Activated naive CD8-positive, alpha-beta T cell (primary cell): ENCODE measurements around the gene SLC16A12.
"Not testable (repeated sequence)": the region's sequence is repeated elsewhere in the genome, so short reads cannot be mapped to it uniquely, and the experiment has no call there.

ENCODE experiments used
- H3K27ac Mint-ChIP-seq: one replicate; pipeline ENCODE4 v1.8.0; 2021; ENCODE audit warnings: mixed read lengths
- H3K27me3 Mint-ChIP-seq: one replicate; pipeline ENCODE4 v1.8.0; 2021; ENCODE audit warnings: mixed read lengths
- H3K36me3 Mint-ChIP-seq: one replicate; pipeline ENCODE4 v1.8.0; 2021; ENCODE audit warnings: mixed read lengths
- H3K4me1 Mint-ChIP-seq: one replicate; pipeline ENCODE4 v1.8.0; 2021; ENCODE audit warnings: low read depth, mixed read lengths
- H3K4me3 Mint-ChIP-seq: one replicate; pipeline ENCODE4 v1.8.0; 2021; ENCODE audit warnings: mild to moderate bottlenecking, mixed read lengths
- H3K9me3 Mint-ChIP-seq: one replicate; pipeline ENCODE4 v1.8.0; 2021; ENCODE audit warnings: low read depth, mixed read lengths

The SLC16A12 gene

DNA sequence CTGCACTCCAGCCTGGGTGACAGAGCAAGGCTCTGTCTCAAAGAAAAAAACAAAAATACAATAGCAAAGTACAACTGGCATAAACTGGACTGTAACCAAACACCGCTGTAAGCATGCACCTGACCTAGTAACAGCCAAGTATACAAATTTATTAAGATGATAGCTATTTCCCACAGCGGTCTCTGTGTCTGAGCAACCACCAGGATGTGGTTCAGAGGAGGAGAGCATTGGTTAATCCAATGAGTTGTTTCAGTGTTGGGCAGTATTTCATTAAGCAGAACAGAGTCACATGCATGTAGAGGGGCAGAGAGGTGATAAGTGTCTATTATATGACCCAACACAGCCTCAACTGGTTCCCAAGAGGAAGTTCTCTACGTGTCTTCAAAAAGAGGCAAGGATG, 4.0 kb downstream of the SLC16A12 start:
- H3K36me3 Mint-ChIP-seq = no peaks in the 10 kb centered on the region
- no peak overlapping the region for H3K4me3 Mint-ChIP-seq
- peaks cover 27% of the 10 kb centered on the region for H3K27me3 Mint-ChIP-seq
- peaks cover 12% of the 10 kb centered on the region for H3K4me1 Mint-ChIP-seq
- no peaks in the 10 kb centered on the region for H3K9me3 Mint-ChIP-seq
- H3K27ac Mint-ChIP-seq = no peak overlapping the region

DNA sequence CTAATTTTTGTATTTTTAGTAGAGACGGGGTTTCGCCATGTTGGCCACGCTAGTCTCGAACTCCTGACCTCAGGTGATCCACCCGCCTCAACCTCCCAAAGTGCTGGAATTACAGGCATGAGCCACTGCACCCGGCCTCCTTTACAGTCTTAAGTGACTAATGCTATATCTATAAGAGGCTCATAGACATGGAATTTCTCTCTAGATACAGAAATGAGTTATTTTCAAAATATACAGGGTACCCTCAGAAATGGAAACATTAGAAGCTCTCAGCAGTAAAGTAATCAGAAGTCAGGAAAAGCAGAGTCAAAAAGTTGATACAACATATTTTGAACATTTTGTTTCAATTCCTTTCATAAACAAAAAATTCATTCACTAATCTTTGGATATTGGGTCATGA, 5.7 kb downstream of the SLC16A12 start:
- H3K27me3 Mint-ChIP-seq = peaks cover 18% of the 10 kb centered on the region
- H3K27ac Mint-ChIP-seq = not testable (repeated sequence)

DNA sequence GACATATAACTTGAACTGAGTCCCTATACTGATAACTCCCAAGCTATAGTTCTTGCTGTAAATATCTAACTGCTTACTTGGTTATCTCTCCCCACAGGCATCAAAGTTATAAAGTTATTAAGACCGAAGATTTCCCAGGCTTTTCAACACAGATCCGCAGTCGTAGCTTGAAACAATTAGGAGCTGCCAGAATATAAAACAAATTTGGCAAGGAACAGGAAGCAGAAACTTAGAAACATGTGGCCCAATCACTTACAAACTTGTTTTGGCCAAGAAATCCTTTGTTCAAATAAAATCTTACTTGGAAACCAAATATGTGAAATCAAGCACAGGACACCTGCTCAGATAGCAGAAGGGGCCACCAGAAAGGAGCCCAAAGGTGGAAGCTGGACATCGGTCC, 9.0 kb downstream of the SLC16A12 start:
- peaks cover 6% of the 10 kb centered on the region for H3K27me3 Mint-ChIP-seq
- no peaks in the 10 kb centered on the region for H3K9me3 Mint-ChIP-seq
- H3K27ac Mint-ChIP-seq = no peak overlapping the region
- H3K36me3 Mint-ChIP-seq = no peaks in the 10 kb centered on the region
- no peaks in the 10 kb centered on the region for H3K4me1 Mint-ChIP-seq
- H3K4me3 Mint-ChIP-seq = no peak overlapping the region

More for the DNA sequence above, 5.7 kb downstream of the SLC16A12 start:
- not testable (repeated sequence) for H3K4me3 Mint-ChIP-seq, H3K4me1 Mint-ChIP-seq, H3K36me3 Mint-ChIP-seq, H3K9me3 Mint-ChIP-seq

DNA sequence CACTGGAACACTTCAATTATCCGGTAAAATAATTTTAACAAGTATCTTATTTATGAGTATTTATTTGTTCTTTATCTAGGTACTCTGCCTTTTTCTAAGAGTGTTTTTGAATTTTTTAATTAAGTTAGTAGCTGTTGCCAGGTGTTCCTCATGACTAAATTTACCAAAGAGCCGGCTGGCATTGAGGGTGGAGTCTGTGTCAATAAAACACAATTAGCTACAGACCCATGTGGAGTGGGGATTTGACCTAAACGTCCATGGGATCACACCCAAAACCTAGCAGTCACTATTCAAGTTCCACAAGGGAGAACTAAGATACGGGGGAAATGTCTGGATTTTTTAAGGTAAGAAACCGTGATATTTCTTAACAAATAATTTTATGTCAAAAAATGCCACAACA, 9.8 kb downstream of the SLC16A12 start:
- H3K36me3 Mint-ChIP-seq = no peaks in the 10 kb centered on the region
- no peak overlapping the region for H3K27ac Mint-ChIP-seq
- H3K4me3 Mint-ChIP-seq = no peak overlapping the region
- no peaks in the 10 kb centered on the region for H3K9me3 Mint-ChIP-seq
- peaks cover 3% of the 10 kb centered on the region for H3K27me3 Mint-ChIP-seq
- H3K4me1 Mint-ChIP-seq = no peaks in the 10 kb centered on the region

DNA sequence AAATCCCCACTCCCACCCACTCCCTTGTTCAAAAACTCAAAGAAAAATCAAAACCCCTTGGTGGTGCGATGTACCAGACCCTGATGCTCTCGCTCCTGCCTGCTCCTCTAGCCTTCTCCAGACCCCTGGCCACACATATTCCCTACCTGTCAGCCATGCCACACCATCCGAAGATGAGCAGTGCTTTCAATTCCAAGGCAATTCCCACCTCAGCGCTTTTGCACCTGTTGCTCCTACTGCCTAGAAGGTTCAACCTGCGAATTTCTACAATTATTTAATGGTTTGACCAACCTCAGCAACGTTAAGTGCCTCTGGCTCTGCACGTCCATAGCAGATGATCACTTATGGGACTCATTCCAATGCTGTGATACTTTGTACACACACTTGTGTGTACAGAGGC, 11.1 kb downstream of the SLC16A12 start:
- H3K9me3 Mint-ChIP-seq = no peaks in the 10 kb centered on the region
- no peak overlapping the region for H3K27ac Mint-ChIP-seq
- no peak overlapping the region for H3K4me3 Mint-ChIP-seq
- H3K36me3 Mint-ChIP-seq = no peaks in the 10 kb centered on the region
- H3K27me3 Mint-ChIP-seq = peaks cover 2% of the 10 kb centered on the region
- H3K4me1 Mint-ChIP-seq = no peaks in the 10 kb centered on the region

DNA sequence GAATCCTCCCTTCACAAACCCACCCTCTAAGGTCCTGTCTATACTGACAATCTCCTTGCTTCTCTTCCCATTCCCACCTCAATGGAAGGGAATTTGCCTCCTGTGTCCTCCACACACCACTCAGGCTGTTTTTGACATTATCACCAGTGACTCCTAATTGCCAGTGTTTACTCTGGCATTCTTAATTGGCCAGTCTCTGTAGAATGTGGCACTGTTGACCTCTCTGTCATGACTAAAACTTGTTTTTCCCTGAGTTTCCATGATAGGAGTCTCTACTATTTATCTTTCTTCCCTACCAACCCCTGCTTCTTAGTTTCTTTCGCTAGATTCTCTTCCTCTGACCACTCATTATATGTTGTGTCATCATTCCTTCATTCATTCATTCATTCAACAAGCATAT, 12.1 kb downstream of the SLC16A12 start:
- Mint-ChIP-seq H3K9me3 (no peaks in the 10 kb centered on the region), H3K4me3 (no peak overlapping the region), H3K27ac (no peak overlapping the region)

DNA sequence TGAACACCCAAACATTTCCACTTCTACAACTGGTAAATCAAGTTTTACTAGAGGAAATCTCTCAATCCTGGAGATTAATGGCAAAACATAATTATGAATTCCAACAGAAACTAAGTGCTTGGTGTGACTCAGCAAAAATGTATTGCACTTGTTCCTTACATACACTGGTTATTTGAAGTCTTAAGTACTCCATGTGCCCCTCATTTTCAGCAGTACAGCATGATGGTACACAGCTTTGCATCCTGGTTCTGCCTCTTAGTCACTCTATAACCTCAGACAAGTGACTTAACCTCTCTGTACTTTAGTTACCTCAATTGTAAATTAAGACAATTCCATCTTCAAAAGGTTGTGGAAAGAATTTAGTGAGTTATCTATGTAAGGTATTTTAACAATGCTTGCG, 12.9 kb downstream of the SLC16A12 start:
- no peaks in the 10 kb centered on the region for H3K9me3 Mint-ChIP-seq
- H3K27ac Mint-ChIP-seq = no peak overlapping the region
- H3K4me1 Mint-ChIP-seq = no peaks in the 10 kb centered on the region
- H3K4me3 Mint-ChIP-seq = no peak overlapping the region
- peaks cover 2% of the 10 kb centered on the region for H3K27me3 Mint-ChIP-seq
- no peaks in the 10 kb centered on the region for H3K36me3 Mint-ChIP-seq

More for the DNA sequence above, 12.1 kb downstream of the SLC16A12 start:
- no peaks in the 10 kb centered on the region for H3K4me1 Mint-ChIP-seq
- peaks cover 2% of the 10 kb centered on the region for H3K27me3 Mint-ChIP-seq
- no peaks in the 10 kb centered on the region for H3K36me3 Mint-ChIP-seq

DNA sequence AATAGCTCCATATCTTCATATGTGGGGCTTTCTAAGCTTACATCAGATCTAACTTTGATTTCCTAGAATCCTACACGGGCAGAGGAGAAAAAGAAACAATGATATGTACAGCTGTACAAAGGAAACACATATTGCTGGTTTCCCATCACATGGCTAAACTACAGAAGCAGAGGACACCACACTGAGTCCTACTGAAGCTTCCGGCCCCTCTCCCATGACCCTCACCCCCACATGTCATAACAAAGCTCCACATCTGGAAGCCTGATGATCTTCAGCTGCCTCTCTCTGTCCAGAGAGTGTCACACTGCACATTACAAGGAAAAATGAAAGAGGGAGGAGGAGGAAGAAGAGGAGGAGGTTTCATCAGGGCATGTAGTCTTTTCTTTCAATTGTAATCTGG, 14.0 kb downstream of the SLC16A12 start:
- Mint-ChIP-seq H3K4me3 (no peak overlapping the region), H3K36me3 (no peaks in the 10 kb centered on the region), H3K27me3 (peaks cover 2% of the 10 kb centered on the region), H3K4me1 (no peaks in the 10 kb centered on the region), H3K27ac (no peak overlapping the region), H3K9me3 (no peaks in the 10 kb centered on the region)

DNA sequence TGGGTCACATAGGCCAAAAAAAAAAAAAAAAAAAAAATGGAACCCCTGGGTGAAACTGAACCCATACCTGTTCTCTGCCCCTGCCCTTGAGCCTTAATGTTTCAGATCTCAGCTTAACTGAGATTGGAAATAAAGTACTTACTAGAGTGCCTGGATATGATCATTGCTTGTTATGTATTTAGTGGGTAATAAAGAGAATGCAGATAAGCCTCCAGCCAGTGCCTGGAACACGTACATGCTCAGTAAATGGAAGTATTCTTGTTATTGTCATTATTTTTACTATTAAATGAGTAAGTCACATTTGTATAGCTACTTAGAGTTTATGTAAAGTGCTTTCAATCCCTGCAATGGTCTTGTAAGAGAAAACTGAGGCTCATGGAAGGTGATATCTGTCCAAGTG, 14.7 kb downstream of the SLC16A12 start:
- Mint-ChIP-seq H3K4me3 (no peak overlapping the region), H3K36me3 (no peaks in the 10 kb centered on the region), H3K4me1 (no peaks in the 10 kb centered on the region)

DNA sequence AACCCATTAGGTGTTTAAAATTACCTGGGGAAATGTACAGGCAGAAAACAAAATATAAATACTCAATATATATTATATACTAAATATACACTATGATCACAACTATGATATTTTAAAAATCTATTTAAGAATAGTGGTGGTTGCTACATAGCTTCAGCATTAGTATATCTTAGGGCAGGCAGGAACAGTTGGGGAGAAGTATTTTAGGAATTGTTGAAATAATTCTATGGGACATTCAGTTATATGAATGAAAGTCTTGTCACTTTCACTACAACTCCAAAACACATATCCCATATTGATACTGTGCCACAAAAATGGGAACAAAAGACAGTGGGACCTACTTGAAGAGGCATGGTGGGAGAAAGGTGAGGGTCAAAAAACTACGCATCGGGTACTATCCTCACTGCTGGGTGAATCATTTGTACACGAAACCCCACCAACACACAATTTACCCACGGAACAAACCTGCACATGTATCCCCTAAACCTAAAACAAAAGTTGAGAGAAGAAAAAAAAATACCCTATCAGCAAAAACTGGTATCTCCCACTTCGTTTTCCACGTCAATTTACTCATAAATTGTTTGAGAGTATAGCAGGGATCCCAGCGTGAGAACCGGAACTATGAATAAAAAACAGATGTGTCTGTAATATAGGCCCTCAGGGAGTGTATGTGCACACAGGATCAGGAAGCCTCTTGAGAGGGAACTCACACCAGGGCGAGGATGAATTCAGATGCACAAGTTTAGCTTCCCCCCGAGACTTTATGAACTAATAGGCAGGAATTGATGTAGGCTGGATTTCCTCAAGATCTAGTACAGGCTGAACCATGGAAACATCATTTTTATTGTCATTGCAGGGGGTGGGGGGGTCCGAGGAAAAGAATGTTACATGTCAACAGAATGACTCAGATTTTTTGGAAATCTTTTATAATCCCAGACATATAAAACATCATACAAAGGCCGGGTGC, 16.2 kb downstream of the SLC16A12 start:
- Mint-ChIP-seq H3K4me1 (no peaks in the 10 kb centered on the region), H3K27me3 (peaks cover under 1% of the 10 kb centered on the region), H3K9me3 (no peaks in the 10 kb centered on the region), H3K4me3 (no peak overlapping the region), H3K27ac (no peak overlapping the region), H3K36me3 (no peaks in the 10 kb centered on the region)

More for the DNA sequence above, 14.7 kb downstream of the SLC16A12 start:
- Mint-ChIP-seq H3K9me3 (no peaks in the 10 kb centered on the region), H3K27ac (no peak overlapping the region), H3K27me3 (peaks cover 2% of the 10 kb centered on the region)

DNA sequence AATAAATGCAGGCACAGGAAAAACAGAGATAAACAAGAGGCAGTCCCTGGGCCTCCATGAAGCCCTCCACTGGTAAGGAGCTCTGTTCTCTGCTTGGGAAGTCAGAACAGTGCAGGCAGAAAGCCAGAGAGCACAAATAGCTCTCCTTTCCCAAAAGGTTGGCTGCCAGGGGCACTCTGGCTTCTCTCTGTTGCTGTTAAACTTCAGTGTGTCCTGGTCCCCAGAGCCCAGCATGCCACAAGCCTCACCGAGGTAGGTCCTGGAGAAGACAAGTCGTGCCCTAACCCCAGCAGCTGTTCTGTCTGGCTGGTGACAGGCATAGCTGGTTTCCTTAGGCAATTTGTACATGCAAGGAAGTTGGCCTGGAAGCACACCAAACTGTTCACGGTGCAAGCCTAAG, 17.3 kb downstream of the SLC16A12 start:
- Mint-ChIP-seq H3K27me3 (no peaks in the 10 kb centered on the region), H3K4me1 (no peaks in the 10 kb centered on the region), H3K4me3 (no peak overlapping the region), H3K9me3 (no peaks in the 10 kb centered on the region), H3K36me3 (no peaks in the 10 kb centered on the region), H3K27ac (no peak overlapping the region)

DNA sequence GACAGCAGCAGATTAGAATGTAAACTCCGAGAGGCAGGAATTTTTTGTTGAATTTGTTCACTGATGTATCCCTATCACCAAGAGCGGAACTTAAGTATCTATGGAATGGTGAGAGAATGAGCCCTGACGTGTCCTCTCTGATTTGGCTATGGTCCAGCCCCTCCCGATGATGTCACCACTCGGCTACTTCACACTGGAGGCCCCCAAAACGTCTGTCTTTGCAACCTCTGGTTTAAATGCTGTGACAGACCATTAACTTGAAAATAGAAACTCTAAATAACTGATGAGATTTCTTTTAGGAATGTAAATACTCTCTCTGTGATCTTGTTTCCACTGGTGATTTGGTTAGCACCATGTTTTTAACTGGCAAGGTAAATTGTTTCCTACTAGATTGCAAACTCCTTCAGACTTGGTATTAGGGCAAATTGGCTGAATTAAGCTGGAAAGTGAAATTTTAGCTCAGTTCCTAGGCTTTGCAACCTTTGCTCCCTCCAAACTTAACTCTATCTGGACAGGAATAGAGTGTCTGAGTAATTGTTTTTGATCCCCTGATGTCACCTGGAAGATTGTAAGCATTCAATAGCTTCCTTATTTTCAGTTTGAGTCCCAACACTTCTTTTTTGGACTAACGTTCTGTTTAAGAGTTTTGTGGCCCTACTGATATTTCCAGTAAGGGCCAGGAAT, 19.1 kb downstream of the SLC16A12 start:
- no peaks in the 10 kb centered on the region for H3K4me1 Mint-ChIP-seq
- H3K27me3 Mint-ChIP-seq = no peaks in the 10 kb centered on the region
- no peaks in the 10 kb centered on the region for H3K9me3 Mint-ChIP-seq
- H3K27ac Mint-ChIP-seq = no peak overlapping the region
- H3K36me3 Mint-ChIP-seq = no peaks in the 10 kb centered on the region
- H3K4me3 Mint-ChIP-seq = no peak overlapping the region

DNA sequence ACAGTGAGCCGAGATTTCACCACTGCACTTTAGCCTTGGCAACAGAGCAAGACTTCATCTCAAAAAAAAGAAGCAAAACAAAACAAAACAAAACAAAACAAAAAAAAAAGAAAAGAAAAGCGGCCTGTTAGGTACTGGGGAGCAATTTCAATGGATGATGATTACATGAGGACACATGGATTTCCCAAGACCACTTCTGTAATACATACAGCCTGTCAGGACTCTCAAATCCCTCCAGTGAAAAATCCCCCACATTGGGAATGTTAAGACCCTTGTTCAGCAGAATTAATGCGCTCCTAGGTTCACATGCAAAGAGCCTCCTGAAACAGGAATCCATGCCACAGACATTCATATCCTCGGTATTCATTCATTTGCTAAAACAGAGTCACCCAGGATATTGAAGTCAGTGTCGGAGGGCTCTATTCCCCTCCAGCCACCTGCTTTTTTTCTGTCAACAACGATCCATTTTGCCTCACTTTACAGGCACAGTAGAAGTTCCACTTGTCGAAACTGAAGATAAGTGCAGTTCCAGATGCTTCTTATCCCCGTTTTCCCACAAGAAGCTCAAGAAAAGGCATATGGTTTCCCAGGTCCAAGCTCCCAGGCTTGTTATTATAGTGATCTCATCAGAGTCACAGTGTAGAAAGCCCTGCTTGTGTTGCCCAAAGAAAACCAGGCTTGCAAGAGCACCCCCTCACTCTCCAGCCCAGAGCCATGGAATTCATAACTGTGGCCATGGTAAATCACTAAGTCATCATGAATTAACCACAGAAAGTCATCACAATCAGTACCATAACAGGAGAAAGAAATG, 20.2 kb downstream of the SLC16A12 start:
- Mint-ChIP-seq H3K9me3 (no peaks in the 10 kb centered on the region), H3K27ac (no peak overlapping the region), H3K4me3 (no peak overlapping the region), H3K27me3 (no peaks in the 10 kb centered on the region), H3K36me3 (no peaks in the 10 kb centered on the region), H3K4me1 (no peaks in the 10 kb centered on the region)

DNA sequence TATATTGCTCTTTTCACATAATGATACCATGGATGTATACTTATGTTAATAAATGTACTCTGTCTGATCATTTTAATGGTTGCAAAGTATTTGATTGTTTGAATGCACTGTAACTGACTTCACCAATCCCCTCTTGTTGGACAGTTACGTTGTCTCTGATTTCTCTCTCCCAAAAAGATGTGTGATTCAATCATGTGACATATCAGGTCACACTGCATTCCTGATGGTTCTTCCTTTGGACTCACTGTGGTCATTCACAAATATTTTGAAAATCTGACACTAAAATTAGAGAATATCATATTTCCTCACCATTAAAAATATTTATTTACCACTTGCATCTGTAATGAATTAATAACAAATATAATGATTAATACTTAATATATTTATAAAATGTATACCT, 22.2 kb downstream of the SLC16A12 start:
- Mint-ChIP-seq H3K36me3 (no peaks in the 10 kb centered on the region), H3K27me3 (no peaks in the 10 kb centered on the region), H3K4me3 (no peak overlapping the region), H3K9me3 (no peaks in the 10 kb centered on the region), H3K27ac (no peak overlapping the region), H3K4me1 (no peaks in the 10 kb centered on the region)
